NK-92 treated with Interleukin-12 subunit alpha and Interleukin-12 subunit beta, amount 100 ng/mL, for 24 hours (cell line): ENCODE results near the gene HIPK1.

Experiments used
- DNase-seq: peaks from one replicate; lab custom pipeline; 2025; lab: John Stamatoyannopoulos, UW

The HIPK1 gene

GRCh38 chr1:113928941-113929749 is at the start of gene HIPK1:
TSS of gene HIPK1 (plus strand) at chr1:113929324.
- peak; percentile 85 for DNase-seq

- DNase-seq = no peak
Observed at GRCh38 chr1:113879739-113880038, 49.4 kb upstream of the HIPK1 start.

GRCh38 chr1:113881661-113882060 is 47.5 kb upstream of the HIPK1 start:
- DNase-seq = no peak

- DNase-seq = no peak
Observed at GRCh38 chr1:113886417-113887401, 42.4 kb upstream of the HIPK1 start.

- no peak for DNase-seq
Observed at GRCh38 chr1:113887402-113888175, 41.5 kb upstream of the HIPK1 start, which contains the start of gene BCL2L15. TSS of gene BCL2L15 (minus strand) at chr1:113887581. CDS start at chr1:113887375, 206 bp downstream.

GRCh38 chr1:113890816-113891215 is 38.3 kb upstream of the HIPK1 start:
- no peak for DNase-seq

- DNase-seq = no peak
Observed at GRCh38 chr1:113891631-113892220, 37.4 kb upstream of the HIPK1 start.

GRCh38 chr1:113893267-113893666 is 35.9 kb upstream of the HIPK1 start:
- DNase-seq = no peak

- no peak for DNase-seq
Observed at GRCh38 chr1:113895098-113895497, 34.0 kb upstream of the HIPK1 start.

- DNase-seq = no peak
Observed at GRCh38 chr1:113895961-113896360, 33.2 kb upstream of the HIPK1 start.

- no peak for DNase-seq
Observed at GRCh38 chr1:113898241-113898814, 30.8 kb upstream of the HIPK1 start.

GRCh38 chr1:113899111-113899510 is 30.0 kb upstream of the HIPK1 start:
- no peak for DNase-seq

GRCh38 chr1:113901191-113901590 is 27.9 kb upstream of the HIPK1 start:
- DNase-seq = no peak

- no peak for DNase-seq
Observed at GRCh38 chr1:113903501-113904292, 25.4 kb upstream of the HIPK1 start.

- no peak for DNase-seq
Observed at GRCh38 chr1:113904293-113904673, 24.8 kb upstream of the HIPK1 start.

- DNase-seq = peak; percentile 100
Observed at GRCh38 chr1:113904674-113905434, 24.3 kb upstream of the HIPK1 start, which contains the start of the genes AP4B1 and DCLRE1B. TSS of gene AP4B1 (minus strand) at chr1:113904799. CDS start at chr1:113904717, 82 bp downstream. TSS of gene DCLRE1B (plus strand) at chr1:113905326. CDS start at chr1:113905587, 261 bp downstream.

GRCh38 chr1:113905435-113905861 is 23.7 kb upstream of the HIPK1 start:
- peak; percentile 61 for DNase-seq

GRCh38 chr1:113912594-113913311 is 16.4 kb upstream of the HIPK1 start:
- DNase-seq = no peak

GRCh38 chr1:113913312-113913668 is 15.8 kb upstream of the HIPK1 start:
- no peak for DNase-seq
